Astrocyte of the spinal cord (primary cell): Measurements from ENCODE around the gene INAVA.

Experiments used
- DNase-seq: peaks from one replicate; pipeline ENCODE4 v3.0.0; 2011; ENCODE audit warnings: low read depth, low spot score
- H3K4me3 ChIP-seq: 2 replicates; pipeline ENCODE4 v1.5.1; 2011; ENCODE audit warnings: low read depth, mild to moderate bottlenecking, low read length, moderate library complexity
- in situ Hi-C: cut with HindIII; loops from 2 replicates; pipeline ENCODE4 v1.10.0; 2017; ENCODE audit warnings: low sequenced_read_pairs
- TF ChIP-seq, protein P1 (sequence below): IDR thresholded peaks from 2 replicates; pipeline ENCODE4 v1.5.1; 2012; ENCODE audit warnings: low read depth, mild to moderate bottlenecking, low read length, inconsistent platforms

INAVA gene, protein sequence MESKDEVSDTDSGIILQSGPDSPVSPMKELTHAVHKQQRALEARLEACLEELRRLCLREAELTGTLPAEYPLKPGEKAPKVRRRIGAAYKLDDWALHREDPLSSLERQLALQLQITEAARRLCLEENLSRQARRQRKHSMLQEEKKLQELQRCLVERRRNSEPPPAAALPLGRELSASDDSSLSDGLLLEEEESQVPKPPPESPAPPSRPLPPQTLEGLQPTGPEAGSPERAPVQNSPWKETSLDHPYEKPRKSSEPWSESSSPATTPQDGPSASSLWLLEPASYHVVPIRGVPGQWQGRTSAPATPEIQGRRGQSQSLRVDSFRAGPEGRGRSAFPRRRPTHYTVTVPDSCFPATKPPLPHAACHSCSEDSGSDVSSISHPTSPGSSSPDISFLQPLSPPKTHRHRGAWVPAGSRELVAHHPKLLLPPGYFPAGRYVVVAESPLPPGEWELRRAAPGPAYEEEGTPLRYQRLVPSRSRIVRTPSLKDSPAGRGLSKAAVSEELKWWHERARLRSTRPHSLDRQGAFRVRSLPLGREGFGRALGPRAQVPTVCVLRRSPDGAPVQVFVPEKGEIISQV

DNA sequence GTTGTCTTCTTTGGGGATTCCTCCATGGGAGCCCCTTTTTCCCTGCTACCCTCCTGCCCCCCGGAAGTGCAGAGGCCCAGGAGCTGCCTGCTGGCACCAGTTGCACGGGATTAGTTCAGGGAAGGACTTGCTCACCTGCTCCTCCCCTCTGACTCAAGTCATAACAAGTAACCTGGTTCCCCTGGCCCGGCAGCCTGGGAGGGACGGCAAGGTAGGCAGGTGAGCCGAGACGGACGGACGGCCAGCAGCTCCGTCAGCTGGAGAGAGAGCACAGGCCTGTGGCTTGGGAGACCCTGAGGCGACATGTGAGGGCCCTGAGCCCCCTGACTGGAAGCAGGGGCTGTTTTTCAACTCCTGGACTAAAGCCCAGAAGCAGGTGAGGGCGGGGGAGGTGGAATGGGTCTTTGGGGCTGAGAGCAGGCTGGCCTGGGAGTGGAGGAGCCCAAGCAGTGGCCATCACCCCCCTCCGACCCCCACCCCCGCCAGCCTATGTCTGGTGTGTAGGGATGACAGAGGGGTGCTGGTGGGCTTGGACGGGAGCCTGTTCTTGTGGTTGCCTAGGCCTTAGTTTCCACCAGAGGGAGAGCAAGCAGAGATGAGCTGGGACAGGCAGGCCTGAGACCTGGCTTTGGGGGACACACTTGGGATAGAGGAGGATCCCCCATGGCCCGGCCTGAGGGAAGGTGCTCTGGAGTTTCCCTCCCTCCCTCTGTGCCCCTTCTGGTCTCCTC lies at the start of gene INAVA:
Gene INAVA (plus strand): TSS at position 189 of the 731 bp plus-strand sequence. CDS start 3,501 bp downstream, outside the sequence.
- H3K4me3 ChIP-seq: no peak within 1 kb of the TSS
- in situ Hi-C loops: no loop called here
- TF ChIP-seq, protein P1, sequence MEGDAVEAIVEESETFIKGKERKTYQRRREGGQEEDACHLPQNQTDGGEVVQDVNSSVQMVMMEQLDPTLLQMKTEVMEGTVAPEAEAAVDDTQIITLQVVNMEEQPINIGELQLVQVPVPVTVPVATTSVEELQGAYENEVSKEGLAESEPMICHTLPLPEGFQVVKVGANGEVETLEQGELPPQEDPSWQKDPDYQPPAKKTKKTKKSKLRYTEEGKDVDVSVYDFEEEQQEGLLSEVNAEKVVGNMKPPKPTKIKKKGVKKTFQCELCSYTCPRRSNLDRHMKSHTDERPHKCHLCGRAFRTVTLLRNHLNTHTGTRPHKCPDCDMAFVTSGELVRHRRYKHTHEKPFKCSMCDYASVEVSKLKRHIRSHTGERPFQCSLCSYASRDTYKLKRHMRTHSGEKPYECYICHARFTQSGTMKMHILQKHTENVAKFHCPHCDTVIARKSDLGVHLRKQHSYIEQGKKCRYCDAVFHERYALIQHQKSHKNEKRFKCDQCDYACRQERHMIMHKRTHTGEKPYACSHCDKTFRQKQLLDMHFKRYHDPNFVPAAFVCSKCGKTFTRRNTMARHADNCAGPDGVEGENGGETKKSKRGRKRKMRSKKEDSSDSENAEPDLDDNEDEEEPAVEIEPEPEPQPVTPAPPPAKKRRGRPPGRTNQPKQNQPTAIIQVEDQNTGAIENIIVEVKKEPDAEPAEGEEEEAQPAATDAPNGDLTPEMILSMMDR: peak; percentile 7
- no peak for DNase-seq

DNA sequence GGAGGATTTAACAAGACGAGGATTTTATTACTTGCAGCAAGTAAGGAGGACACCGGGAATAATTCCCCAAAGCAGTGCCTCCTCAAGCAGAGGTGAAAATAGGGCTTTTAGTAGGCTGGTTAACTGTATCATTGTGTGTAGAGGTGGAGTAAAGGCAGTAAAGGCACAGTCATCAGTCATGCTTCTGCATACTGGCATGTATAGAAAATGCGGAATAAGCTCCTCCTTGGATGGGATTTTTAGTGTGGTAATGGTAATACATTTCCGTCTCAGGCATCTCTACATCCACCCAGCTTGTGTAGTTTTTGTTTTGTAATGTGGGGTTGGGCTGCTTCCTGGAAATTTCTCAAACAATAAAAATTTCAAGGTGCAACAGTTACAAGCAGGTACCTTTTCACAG lies 49.3 kb upstream of the INAVA start:
- DNase-seq: no peak
- in situ Hi-C loops: no loop called here
- TF ChIP-seq, protein P1: no peak
- H3K4me3 ChIP-seq: no peak overlapping the region

DNA sequence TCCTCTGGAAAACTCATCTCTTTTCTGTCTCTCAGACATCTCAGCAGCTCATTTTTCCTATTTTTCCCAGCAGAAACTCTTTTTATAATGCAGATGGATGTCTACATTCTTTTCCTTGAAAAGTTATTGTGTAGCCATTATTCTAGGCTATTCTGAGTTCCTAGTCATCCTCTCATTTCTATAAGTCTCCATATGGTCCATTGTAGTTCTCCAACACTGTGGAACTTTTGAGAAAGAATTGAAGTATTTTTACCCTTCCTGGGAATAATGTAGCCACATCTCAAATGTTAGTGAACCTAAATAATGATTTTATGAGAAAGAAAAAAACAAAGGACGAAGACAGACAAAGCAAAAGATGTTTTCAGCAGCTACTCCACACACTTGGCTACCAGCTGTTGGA lies 48.3 kb upstream of the INAVA start:
- DNase-seq: no peak
- no peak overlapping the region for H3K4me3 ChIP-seq
- TF ChIP-seq, protein P1: no peak
- in situ Hi-C loops: no loop called here

DNA sequence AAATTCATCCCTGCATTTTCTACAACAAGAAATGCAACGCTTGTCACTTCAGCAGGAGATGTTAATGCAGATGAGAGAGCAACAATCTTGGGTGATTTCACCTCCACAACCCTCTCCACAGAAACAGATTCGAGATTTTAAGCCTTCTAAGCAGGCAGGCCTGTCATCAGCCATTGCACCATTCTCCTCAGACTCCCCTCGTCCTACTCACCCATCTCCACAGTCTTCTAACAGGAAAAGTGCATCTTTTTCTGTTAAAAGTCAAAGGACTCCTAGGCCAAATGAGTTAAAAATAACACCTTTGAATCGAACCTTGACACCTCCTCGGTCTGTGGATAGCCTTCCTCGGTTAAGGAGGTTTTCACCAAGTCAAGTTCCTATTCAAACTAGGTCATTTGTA lies 45.3 kb upstream of the INAVA start:
- DNase-seq: no peak
- H3K4me3 ChIP-seq: no peak overlapping the region
- TF ChIP-seq, protein P1: no peak
- in situ Hi-C loops: no loop called here

DNA sequence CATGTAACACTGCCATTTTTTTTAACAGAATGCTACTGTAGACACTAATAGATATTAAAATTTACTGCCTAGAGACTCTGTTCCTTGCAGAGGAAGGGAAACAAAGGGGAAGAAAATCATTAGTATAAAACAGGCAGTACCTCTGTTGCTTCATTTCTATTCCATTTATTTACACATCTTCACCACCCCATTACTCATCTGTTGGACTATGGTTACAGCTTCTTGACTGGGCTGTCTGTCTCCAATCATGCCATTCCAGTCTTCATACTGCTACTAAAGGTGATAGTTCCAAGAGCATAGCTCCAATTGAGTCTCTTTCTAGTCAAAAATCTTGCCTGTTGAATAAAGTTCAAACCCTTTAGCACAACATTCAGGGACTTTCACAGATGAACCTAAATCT lies 44.1 kb upstream of the INAVA start:
- in situ Hi-C loops: no loop called here
- H3K4me3 ChIP-seq: no peak overlapping the region
- TF ChIP-seq, protein P1: no peak
- no peak for DNase-seq

DNA sequence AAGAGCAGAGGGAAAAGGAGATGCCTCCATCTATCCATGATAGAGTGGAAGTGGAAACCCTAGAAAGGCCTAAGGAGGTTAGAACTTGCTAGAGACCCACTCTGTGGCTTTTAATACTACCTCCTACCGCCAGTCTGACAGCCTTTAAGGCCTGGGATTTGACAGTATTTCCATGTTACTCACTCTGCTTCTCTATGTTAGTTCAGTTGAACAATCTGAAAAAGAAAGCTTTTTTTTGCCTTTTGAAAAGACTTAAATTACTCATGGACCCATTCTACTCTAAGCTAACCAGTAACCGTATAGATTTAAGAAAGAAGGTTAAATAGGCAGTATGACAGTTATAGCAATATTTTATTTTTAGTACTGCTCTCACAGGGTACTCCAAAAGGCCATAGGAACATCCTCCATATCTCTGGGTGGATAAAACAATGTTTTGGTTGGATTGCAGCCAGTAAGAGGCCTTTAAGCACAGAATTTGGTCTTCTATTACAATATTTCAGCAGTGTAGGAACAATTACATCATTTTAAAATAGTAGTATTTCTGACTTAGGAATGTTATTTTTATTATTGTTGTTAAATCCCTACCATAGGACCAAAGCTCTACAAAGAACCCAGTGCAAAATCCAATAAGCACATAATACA lies 37.9 kb upstream of the INAVA start:
- in situ Hi-C loops: no loop called here
- TF ChIP-seq, protein P1: no peak
- H3K4me3 ChIP-seq: no peak overlapping the region
- DNase-seq: peak; percentile 86
